ENCODE data around the gene RTBDN. TPM values are rescaled to one million over a fixed set of nuclear protein-coding genes. Genes with fewer than 3 reads are reported as not detected.

The RTBDN gene
- total and polyA plus RNA-seq, 2 of the 8 experiments (the other 6 are each of a cell fraction or from before 2014, with no cell fraction given): 4.0 to 4.8 TPM

GRCh38 chr19:12787458-12787857 is 46.9 kb downstream of the RTBDN start (continued):
- TF ChIP-seq NANOG (IDR thresholded peaks at IDR 0.05; ENCODE audit: insufficient read depth, low read depth, low read length, poor library complexity, severe bottlenecking): no peak
- no peak for TF ChIP-seq CBX5 (IDR thresholded peaks at IDR 0.05; ENCODE audit: low read depth, low read length)
- no peak for TF ChIP-seq FOSL1 (IDR thresholded peaks at IDR 0.05; ENCODE audit: insufficient read depth, low read depth, low read length)
- TF ChIP-seq USF2 (IDR thresholded peaks at IDR 0.05; ENCODE audit: low read length): no peak

Measured in H1 (cell line).